Osteocyte (in vitro differentiated cells): ENCODE results near the gene BCR. TPM values are rescaled to one million over a fixed set of nuclear protein-coding genes. Genes with fewer than 3 reads are reported as not detected.

Experiments used
- DNase-seq: peaks from one replicate; pipeline ENCODE4 v3.0.0; 2021; ENCODE audit warnings: mixed read lengths; ENCODE audit not compliant: unreplicated experiment; ENCODE audit errors: extremely low spot score
- H3K27ac Mint-ChIP-seq: one replicate; pipeline ENCODE4 v1.8.0; 2021; ENCODE audit warnings: mild to moderate bottlenecking, mixed read lengths; ENCODE audit not compliant: unreplicated experiment
- H3K27me3 Mint-ChIP-seq: one replicate; pipeline ENCODE4 v1.8.0; 2021; ENCODE audit warnings: mixed read lengths; ENCODE audit not compliant: unreplicated experiment
- H3K36me3 Mint-ChIP-seq: one replicate; pipeline ENCODE4 v1.8.0; 2021; ENCODE audit warnings: mixed read lengths; ENCODE audit not compliant: unreplicated experiment
- H3K4me1 Mint-ChIP-seq: one replicate; pipeline ENCODE4 v1.8.0; 2021; ENCODE audit warnings: mixed read lengths; ENCODE audit not compliant: unreplicated experiment
- H3K4me3 Mint-ChIP-seq: one replicate; pipeline ENCODE4 v1.8.0; 2021; ENCODE audit warnings: mild to moderate bottlenecking, moderate library complexity, mixed read lengths; ENCODE audit not compliant: unreplicated experiment
- H3K9me3 Mint-ChIP-seq: one replicate; pipeline ENCODE4 v1.8.0; 2021; ENCODE audit warnings: mixed read lengths; ENCODE audit not compliant: unreplicated experiment
- CTCF ChIP-seq: fragments of 200-600 bp; sonication (generic); IDR thresholded peaks from 2 replicates; pipeline ENCODE4 v1.5.0; 2021; ENCODE audit warnings: antibody characterized with exemption, mild to moderate bottlenecking, moderate library complexity
- total RNA-seq: library from RNA; stranded (reverse); gene quantifications from 2 replicates; pipeline ENCODE4 v1.2.1, GENCODE V29; 2021

BCR gene
- total RNA-seq, 1 donor from 2014 or later: 35.3 TPM

- H3K36me3 Mint-ChIP-seq: no peaks in the 10 kb centered on the region
- no peak overlapping the region for H3K27ac Mint-ChIP-seq
- no peak overlapping the region for H3K4me3 Mint-ChIP-seq
- H3K9me3 Mint-ChIP-seq: no peaks in the 10 kb centered on the region
- TF ChIP-seq CTCF: no peak
- no peak for DNase-seq
- H3K4me1 Mint-ChIP-seq: peaks cover 3% of the 10 kb centered on the region
- peaks cover 28% of the 10 kb centered on the region for H3K27me3 Mint-ChIP-seq
Measured at GRCh38 chr22:23353696-23354095, 173.4 kb downstream of the BCR start.

- H3K4me1 Mint-ChIP-seq: peaks cover 3% of the 10 kb centered on the region
- no peak overlapping the region for H3K27ac Mint-ChIP-seq
- no peak for DNase-seq
- H3K9me3 Mint-ChIP-seq: no peaks in the 10 kb centered on the region
- H3K4me3 Mint-ChIP-seq: no peak overlapping the region
- TF ChIP-seq CTCF: no peak
- H3K36me3 Mint-ChIP-seq: no peaks in the 10 kb centered on the region
- peaks cover 34% of the 10 kb centered on the region for H3K27me3 Mint-ChIP-seq
Measured at GRCh38 chr22:23356094-23356493, 175.8 kb downstream of the BCR start.

GRCh38 chr22:23357053-23357452 lies 176.7 kb downstream of the BCR start:
- no peak for TF ChIP-seq CTCF
- Mint-ChIP-seq H3K27me3 (peaks cover 38% of the 10 kb centered on the region), H3K4me3 (no peak overlapping the region), H3K4me1 (no peaks in the 10 kb centered on the region), H3K36me3 (no peaks in the 10 kb centered on the region), H3K9me3 (no peaks in the 10 kb centered on the region), H3K27ac (no peak overlapping the region)
- DNase-seq: no peak

GRCh38 chr22:23359583-23360123 lies 179.3 kb downstream of the BCR start:
- Mint-ChIP-seq H3K36me3 (no peaks in the 10 kb centered on the region), H3K27ac (no peak overlapping the region), H3K27me3 (peaks cover 25% of the 10 kb centered on the region), H3K4me3 (no peak overlapping the region), H3K9me3 (no peaks in the 10 kb centered on the region), H3K4me1 (peaks cover 9% of the 10 kb centered on the region)
- no peak for DNase-seq
- TF ChIP-seq CTCF: no peak

- TF ChIP-seq CTCF: no peak
- Mint-ChIP-seq H3K9me3 (no peaks in the 10 kb centered on the region), H3K36me3 (no peaks in the 10 kb centered on the region)
Measured at GRCh38 chr22:23361676-23362075, 181.4 kb downstream of the BCR start.

More at GRCh38 chr22:23361676-23362075, 181.4 kb downstream of the BCR start:
- peaks cover 9% of the 10 kb centered on the region for H3K4me1 Mint-ChIP-seq
- H3K27ac Mint-ChIP-seq: no peak overlapping the region
- DNase-seq: no peak
- H3K27me3 Mint-ChIP-seq: peaks cover 40% of the 10 kb centered on the region
- H3K4me3 Mint-ChIP-seq: no peak overlapping the region
